ENCODE results near the gene TRAPPC2L. TPM values are rescaled to one million over a fixed set of nuclear protein-coding genes. Genes with fewer than 3 reads are reported as not detected.
"Not testable (repeated sequence)": the region's sequence is repeated elsewhere in the genome, so short reads cannot be mapped to it uniquely, and the experiment has no call there.

TRAPPC2L gene
- total RNA-seq, 1 experiment from 2014 or later = 79.1 TPM

- Mint-ChIP-seq H3K4me1 (ENCODE audit: low read depth, unreplicated experiment) (no peaks in the 10 kb centered on the region), H3K9me3 (ENCODE audit: low read depth, unreplicated experiment) (peaks cover 2% of the 10 kb centered on the region), H3K27ac (ENCODE audit: unreplicated experiment) (no peak overlapping the region), H3K36me3 (ENCODE audit: insufficient read depth, unreplicated experiment) (peaks cover 10% of the 10 kb centered on the region), H3K4me3 (ENCODE audit: low read depth, unreplicated experiment) (no peak overlapping the region), H3K27me3 (ENCODE audit: unreplicated experiment) (peaks cover 64% of the 10 kb centered on the region)
- no peak for DNase-seq
- CTCF ChIA-PET = no interaction called here
- no peak for TF ChIP-seq CTCF (IDR thresholded peaks at IDR 0.05; ENCODE audit: unreplicated experiment)
- BruUV-seq (replicated peaks) = no TSS peak
- intact Hi-C loops (cut with micrococcal nuclease; ENCODE audit: unreplicated experiment) = no loop called here
Observed at GRCh38 chr16:88891083-88891482, 34.2 kb downstream of the TRAPPC2L start.

GRCh38 chr16:88892065-88892464, 35.1 kb downstream of the TRAPPC2L start:
- Mint-ChIP-seq H3K4me1 (ENCODE audit: low read depth, unreplicated experiment) (no peaks in the 10 kb centered on the region), H3K4me3 (ENCODE audit: low read depth, unreplicated experiment) (no peak overlapping the region), H3K36me3 (ENCODE audit: insufficient read depth, unreplicated experiment) (peaks cover 10% of the 10 kb centered on the region), H3K9me3 (ENCODE audit: low read depth, unreplicated experiment) (peaks cover 2% of the 10 kb centered on the region), H3K27me3 (ENCODE audit: unreplicated experiment) (peaks cover 66% of the 10 kb centered on the region), H3K27ac (ENCODE audit: unreplicated experiment) (no peak overlapping the region)
- intact Hi-C loops (cut with micrococcal nuclease; ENCODE audit: unreplicated experiment) = no loop called here
- no peak for DNase-seq
- CTCF ChIA-PET = no interaction called here
- BruUV-seq (replicated peaks) = no TSS peak
- no peak for TF ChIP-seq CTCF (IDR thresholded peaks at IDR 0.05; ENCODE audit: unreplicated experiment)

- no peak for TF ChIP-seq CTCF (IDR thresholded peaks at IDR 0.05; ENCODE audit: unreplicated experiment)
- H3K9me3 Mint-ChIP-seq (ENCODE audit: low read depth, unreplicated experiment) = peaks cover 2% of the 10 kb centered on the region
- CTCF ChIA-PET = no interaction called here
- H3K36me3 Mint-ChIP-seq (ENCODE audit: insufficient read depth, unreplicated experiment) = peaks cover 10% of the 10 kb centered on the region
- DNase-seq = no peak
- H3K27me3 Mint-ChIP-seq (ENCODE audit: unreplicated experiment) = peaks cover 78% of the 10 kb centered on the region
- no peak overlapping the region for H3K4me3 Mint-ChIP-seq (ENCODE audit: low read depth, unreplicated experiment)
- BruUV-seq (replicated peaks) = no TSS peak
- H3K4me1 Mint-ChIP-seq (ENCODE audit: low read depth, unreplicated experiment) = no peaks in the 10 kb centered on the region
- intact Hi-C loops (cut with micrococcal nuclease; ENCODE audit: unreplicated experiment) = no loop called here
- no peak overlapping the region for H3K27ac Mint-ChIP-seq (ENCODE audit: unreplicated experiment)
Observed at GRCh38 chr16:88893127-88893968, 36.4 kb downstream of the TRAPPC2L start.

- CTCF ChIA-PET; H3K4me1 Mint-ChIP-seq (ENCODE audit: low read depth, unreplicated experiment); DNase-seq; H3K4me3 Mint-ChIP-seq (ENCODE audit: low read depth, unreplicated experiment); BruUV-seq (replicated peaks); H3K27ac Mint-ChIP-seq (ENCODE audit: unreplicated experiment); H3K9me3 Mint-ChIP-seq (ENCODE audit: low read depth, unreplicated experiment); intact Hi-C loops (cut with micrococcal nuclease; ENCODE audit: unreplicated experiment); H3K36me3 Mint-ChIP-seq (ENCODE audit: insufficient read depth, unreplicated experiment): not testable (repeated sequence)
- peaks cover 86% of the 10 kb centered on the region for H3K27me3 Mint-ChIP-seq (ENCODE audit: unreplicated experiment)
Observed at GRCh38 chr16:88894266-88894665, 37.3 kb downstream of the TRAPPC2L start.

GRCh38 chr16:88894681-88895300, 37.9 kb downstream of the TRAPPC2L start:
- H3K27me3 Mint-ChIP-seq (ENCODE audit: unreplicated experiment) = peaks cover 86% of the 10 kb centered on the region
- peaks cover 4% of the 10 kb centered on the region for H3K36me3 Mint-ChIP-seq (ENCODE audit: insufficient read depth, unreplicated experiment)
- TF ChIP-seq CTCF (IDR thresholded peaks at IDR 0.05; ENCODE audit: unreplicated experiment) = no peak
- CTCF ChIA-PET = no interaction called here
- intact Hi-C loops (cut with micrococcal nuclease; ENCODE audit: unreplicated experiment) = no loop called here
- H3K4me1 Mint-ChIP-seq (ENCODE audit: low read depth, unreplicated experiment) = no peaks in the 10 kb centered on the region
- BruUV-seq (replicated peaks) = no TSS peak
- H3K4me3 Mint-ChIP-seq (ENCODE audit: low read depth, unreplicated experiment) = no peak overlapping the region
- peaks cover 1% of the 10 kb centered on the region for H3K9me3 Mint-ChIP-seq (ENCODE audit: low read depth, unreplicated experiment)
- no peak for DNase-seq
- no peak overlapping the region for H3K27ac Mint-ChIP-seq (ENCODE audit: unreplicated experiment)
